Aorta (tissue), 5 donors: ENCODE measurements around the gene ABCG1. TPM values are rescaled to one million over a fixed set of nuclear protein-coding genes. Genes with fewer than 3 reads are reported as not detected.

ENCODE experiments used
- ATAC-seq: fragments of 200-7000 bp; cut with Tn5 transposase; one replicate; pipeline ENCODE4 v1.9.1; 2022; ENCODE audit warnings: moderate library complexity; ENCODE audit not compliant: low FRiP score
- DNase-seq, 2 donors: peaks; one replicate each; pipeline ENCODE4 v3.0.0-alpha.2; 2020
- H3K27ac ChIP-seq, 2 donors: one replicate each; pipeline ENCODE4 v1.5.1; 2013; ENCODE audit warnings: low read length in 2 of 2, mild to moderate bottlenecking in 2 of 2, moderate library complexity in 2 of 2, control low read depth in 1 of 2, inconsistent platforms in 1 of 2, low read depth in 1 of 2
- H3K27me3 ChIP-seq, 2 donors: one replicate each; pipeline ENCODE4 v1.6.1; 2013; ENCODE audit warnings: control low read depth in 1 of 2, low read length in 1 of 2, mild to moderate bottlenecking in 1 of 2, moderate library complexity in 1 of 2; ENCODE audit not compliant: insufficient read depth in 2 of 2, control insufficient read depth in 1 of 2
- H3K36me3 ChIP-seq, 2 donors: one replicate each; pipeline ENCODE4 v1.6.1; 2013; ENCODE audit warnings: control low read depth in 1 of 2, low read length in 1 of 2, mild to moderate bottlenecking in 1 of 2; ENCODE audit not compliant: insufficient read depth in 2 of 2, control insufficient read depth in 1 of 2
- H3K4me1 ChIP-seq, 2 donors: one replicate each; pipeline ENCODE4 v1.6.1; 2013; ENCODE audit warnings: low read length in 2 of 2, control low read depth in 1 of 2, mild to moderate bottlenecking in 1 of 2, moderate library complexity in 1 of 2; ENCODE audit not compliant: insufficient read depth in 2 of 2, control insufficient read depth in 1 of 2
- H3K4me3 ChIP-seq, 2 donors: one replicate each; pipeline ENCODE4 v1.5.1; 2013; ENCODE audit warnings: low read length in 2 of 2, control low read depth in 1 of 2, mild to moderate bottlenecking in 1 of 2
- H3K9me3 ChIP-seq: one replicate; pipeline ENCODE4 v1.6.1; 2013; ENCODE audit warnings: mild to moderate bottlenecking, low read length; ENCODE audit not compliant: control insufficient read depth
- WGBS, 2 donors: extraction: QIAGEN DNeasy Blood & Tissue Kit; methylation state at CpG; one replicate each; pipeline ENCODE4 v1.1.7; 2013; 5-methylcytosine and 5-hydroxymethylcytosine counted together
- intact Hi-C, 2 donors: fragments of 100-400 bp; cut with DNase I; formaldehyde crosslinking; loops; one replicate each; pipeline versions ENCODE4 v1.14.2 to v1.15.0; 2022
- polyA plus RNA-seq, 2 donors: library from polyadenylated mRNA; stranded (reverse); fragments of 200-250 nt; gene quantifications; one replicate each; pipeline ENCODE4 v1.2.3, GENCODE V29; 2013
- total RNA-seq, 2 donors: library from RNA; stranded (reverse); fragmentation: NEBNext Ultra II Directional; extraction: Animal tissue kit (Norgen Biotek cat#: 25700); gene quantifications; one replicate each; pipeline ENCODE4 v1.2.1, GENCODE V29; 2021
- donor health status: healthy with polysubstance abuse.
- donor health status: Bipolar disorder and iron deficiency.
- donor health status: DM: no; HTN: no; CAD: no.
- donor health status: DM: no; HTN: no; CAD: no.
- donor health status: DM: yes; HTN: yes; CAD: no.

Gene ABCG1
- total and polyA plus RNA-seq, 4 donors, result 4.8 to 24.2 (median 13.1) TPM

DNA sequence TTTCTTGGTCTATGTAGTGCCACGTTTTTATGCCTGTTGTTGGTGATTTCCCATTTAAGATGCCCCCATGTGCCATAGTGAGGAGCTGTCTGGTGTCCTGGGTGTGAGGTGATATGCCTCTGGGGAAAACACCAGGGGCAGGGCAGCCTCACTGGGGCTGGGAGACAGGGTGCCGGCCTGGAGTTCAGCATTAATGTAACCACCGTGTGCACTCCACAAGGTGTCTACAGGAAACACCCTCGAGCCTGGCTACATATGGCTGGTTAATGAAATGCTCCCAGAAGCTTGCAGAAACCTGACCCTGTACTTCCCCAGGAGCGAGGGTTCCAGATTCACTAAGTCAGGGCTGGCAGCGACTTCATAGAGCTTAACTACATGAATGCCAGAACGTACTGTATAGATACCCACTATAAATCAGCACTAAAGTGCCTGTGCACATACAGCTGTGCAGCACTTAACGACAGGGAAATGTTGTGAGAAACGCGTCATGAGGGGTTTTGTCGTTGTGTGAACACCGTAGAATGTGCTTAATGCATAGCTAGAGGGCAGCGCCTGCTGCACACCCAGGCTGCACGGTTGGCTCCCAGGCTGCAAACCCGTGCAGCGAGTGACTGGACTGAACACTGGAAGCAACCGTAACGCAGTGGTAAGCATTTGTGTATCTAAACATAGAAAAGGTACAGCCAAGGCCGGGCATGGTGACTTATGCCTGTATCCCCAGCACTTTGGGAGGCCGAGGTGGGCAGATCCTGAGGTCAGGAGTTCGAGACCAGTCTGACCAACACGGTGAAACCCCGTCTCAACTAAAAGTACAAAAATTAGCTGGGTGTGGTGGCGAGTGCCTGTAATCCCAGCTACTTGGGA, 121.5 kb downstream of the ABCG1 start:
- no peaks in the 10 kb centered on the region for H3K9me3 ChIP-seq
- no peak overlapping the region for H3K4me3 ChIP-seq
- ATAC-seq (no peak), DNase-seq (no peak)
- H3K27ac ChIP-seq, result no peak overlapping the region
- WGBS, 2 donors, result 68 to 72% methylated on average over 24 of the region's 24 CpGs
- H3K27me3 ChIP-seq, result no peaks in the 10 kb centered on the region
- no peaks in the 10 kb centered on the region for H3K4me1 ChIP-seq
- intact Hi-C loops, result no loop called here
- H3K36me3 ChIP-seq, result no peaks in the 10 kb centered on the region

DNA sequence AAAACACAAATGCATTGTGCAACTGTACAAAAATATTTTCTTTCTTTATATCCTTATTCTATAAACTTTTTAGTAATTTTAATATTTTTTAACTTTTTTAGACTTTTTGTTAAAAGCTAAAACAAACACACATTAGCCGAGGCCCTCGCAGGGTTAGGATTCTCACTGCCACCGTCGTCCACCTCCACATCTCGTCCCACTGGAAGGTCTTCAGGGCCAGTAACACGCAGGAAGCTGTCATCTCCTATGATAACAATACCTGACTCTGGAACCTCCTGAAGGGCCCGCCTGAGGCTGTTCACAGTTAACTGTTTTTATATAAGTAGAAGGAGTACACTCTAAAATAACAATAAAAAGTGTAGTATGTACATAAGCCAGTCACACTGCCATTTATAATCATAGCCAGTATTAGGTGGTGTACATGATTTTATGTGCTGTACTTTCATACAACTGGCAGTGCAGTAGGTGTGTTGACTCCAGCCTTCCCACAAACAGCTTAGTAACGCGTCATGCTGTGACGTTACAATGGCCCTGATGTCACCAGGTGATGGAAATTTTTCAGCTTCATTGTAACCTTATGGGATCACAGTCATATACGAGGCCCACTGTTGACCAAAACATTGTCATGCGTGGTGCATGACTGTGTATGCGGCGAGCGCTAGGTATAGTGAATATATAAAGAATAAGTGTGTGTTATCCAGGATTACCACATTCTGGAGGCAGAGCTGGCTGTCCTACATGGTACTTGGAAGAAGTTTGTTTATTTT, 123.0 kb downstream of the ABCG1 start:
- no peak for ATAC-seq
- H3K9me3 ChIP-seq, result no peaks in the 10 kb centered on the region
- 87 to 89% methylated on average over 15 of the region's 15 CpGs for WGBS, 2 donors
- no peak overlapping the region for H3K4me3 ChIP-seq
- H3K36me3 ChIP-seq, result no peaks in the 10 kb centered on the region
- intact Hi-C loops, result no loop called here
- DNase-seq, result no peak
- no peaks in the 10 kb centered on the region for H3K27me3 ChIP-seq
- H3K4me1 ChIP-seq, result no peaks in the 10 kb centered on the region
- no peak overlapping the region for H3K27ac ChIP-seq

DNA sequence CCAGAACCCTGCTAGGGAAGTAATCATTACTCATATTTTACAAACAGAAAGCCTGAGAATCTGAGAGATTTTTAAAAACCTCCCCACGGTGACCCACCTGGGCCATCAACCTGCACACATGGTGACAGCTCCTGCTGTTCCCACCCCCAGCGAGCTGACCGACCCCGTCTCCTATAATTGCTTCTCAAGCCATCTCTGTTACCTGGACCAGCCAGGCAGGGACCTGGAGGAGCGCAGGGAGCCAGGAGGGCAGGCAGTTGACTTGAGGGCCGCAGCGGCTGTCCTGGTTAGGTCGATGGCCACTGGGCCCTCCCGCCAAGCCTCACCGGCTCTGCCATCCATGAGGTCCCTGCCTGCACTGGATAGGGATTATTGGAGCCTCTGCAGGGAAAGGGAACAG, 124.2 kb downstream of the ABCG1 start:
- intact Hi-C loops, result no loop called here
- Histone ChIP-seq H3K4me3 (no peak overlapping the region), H3K36me3 (no peaks in the 10 kb centered on the region), H3K27ac (no peak overlapping the region), H3K27me3 (no peaks in the 10 kb centered on the region), H3K9me3 (no peaks in the 10 kb centered on the region), H3K4me1 (no peaks in the 10 kb centered on the region)
- 67 to 78% methylated on average over 10 of the region's 10 CpGs for WGBS, 2 donors
- DNase-seq (no peak), ATAC-seq (no peak)

DNA sequence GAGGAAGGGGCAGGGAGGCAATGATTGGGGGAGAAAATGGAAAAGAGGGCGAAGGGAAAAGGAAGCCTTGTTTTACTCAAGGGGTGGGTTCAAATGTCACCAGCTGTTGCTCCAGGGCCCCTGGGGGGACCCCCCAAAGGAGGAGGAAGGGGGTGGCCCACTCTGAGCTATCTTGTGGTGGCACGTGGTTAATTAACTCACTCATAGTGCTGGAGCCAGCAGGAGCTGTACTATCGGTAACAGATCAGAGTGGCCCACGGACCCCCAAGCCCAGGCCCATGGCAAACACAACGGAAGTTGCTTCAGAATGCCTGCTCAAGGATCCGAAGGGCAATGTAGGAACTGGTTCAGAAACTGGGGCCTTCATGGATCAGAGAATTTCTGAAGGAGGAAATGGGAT, 124.6 kb downstream of the ABCG1 start:
- Histone ChIP-seq H3K4me3 (no peak overlapping the region), H3K9me3 (no peaks in the 10 kb centered on the region), H3K27me3 (no peaks in the 10 kb centered on the region), H3K36me3 (no peaks in the 10 kb centered on the region), H3K4me1 (no peaks in the 10 kb centered on the region), H3K27ac (no peak overlapping the region)
- ATAC-seq (no peak), DNase-seq (no peak)
- WGBS, 2 donors, result 84 to 85% methylated on average over 6 of the region's 6 CpGs
- intact Hi-C loops, result no loop called here

DNA sequence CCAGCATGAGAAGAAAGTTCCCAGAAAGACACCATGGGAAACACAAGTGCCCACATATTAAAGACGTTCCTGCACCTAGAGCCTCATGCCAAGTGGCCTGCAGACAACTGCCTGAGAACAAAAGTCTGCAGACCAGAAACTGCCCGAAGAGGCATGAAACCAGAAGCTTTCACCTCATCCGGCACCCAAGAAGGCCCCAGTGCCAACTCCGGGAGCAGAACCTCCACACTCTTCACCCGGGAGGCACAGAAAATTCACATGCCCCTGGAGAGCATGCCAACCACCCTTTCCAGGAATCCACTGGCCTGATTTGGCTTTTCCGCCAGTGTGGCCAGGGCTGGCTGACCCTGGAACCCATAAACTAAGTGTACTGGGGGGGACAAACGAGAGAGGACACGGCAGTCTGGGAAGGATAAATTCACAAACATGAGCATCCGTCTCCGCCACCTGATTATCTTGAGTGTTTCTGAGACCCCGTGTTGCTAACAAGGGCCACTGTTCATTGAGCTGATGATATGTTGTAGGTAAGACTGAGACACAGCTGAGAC, 125.1 kb downstream of the ABCG1 start:
- WGBS, 2 donors, result 79 to 84% methylated on average over 11 of the region's 11 CpGs
- Histone ChIP-seq H3K27me3 (no peaks in the 10 kb centered on the region), H3K4me1 (no peaks in the 10 kb centered on the region), H3K9me3 (no peaks in the 10 kb centered on the region), H3K36me3 (no peaks in the 10 kb centered on the region), H3K4me3 (no peak overlapping the region), H3K27ac (no peak overlapping the region)
- DNase-seq (no peak), ATAC-seq (no peak)
- intact Hi-C loops, result no loop called here

DNA sequence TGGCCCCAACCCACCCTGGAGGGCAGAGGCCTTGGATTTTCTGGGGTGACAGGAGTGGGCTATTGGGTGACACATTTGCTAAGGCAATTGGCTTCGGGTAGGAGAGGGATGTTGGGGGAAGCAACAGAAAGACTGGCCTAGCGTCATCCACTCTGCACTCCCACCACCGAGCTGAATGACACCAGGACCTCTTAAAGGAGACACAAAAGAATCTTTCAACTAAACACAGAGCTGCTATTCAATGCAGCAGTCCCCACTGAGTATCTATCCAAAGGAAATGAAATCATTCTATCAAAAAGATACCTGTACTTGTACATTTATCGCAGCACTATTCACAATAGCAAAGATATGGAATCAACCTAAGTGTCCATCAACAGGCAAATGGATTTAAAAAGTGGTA, 125.7 kb downstream of the ABCG1 start:
- Histone ChIP-seq H3K9me3 (no peaks in the 10 kb centered on the region), H3K27me3 (no peaks in the 10 kb centered on the region), H3K4me3 (no peak overlapping the region), H3K36me3 (no peaks in the 10 kb centered on the region), H3K4me1 (no peaks in the 10 kb centered on the region), H3K27ac (no peak overlapping the region)
- ATAC-seq (no peak), DNase-seq (no peak)
- intact Hi-C loops, result no loop called here
- WGBS, 2 donors, result 60 to 67% methylated on average over 4 of the region's 4 CpGs

DNA sequence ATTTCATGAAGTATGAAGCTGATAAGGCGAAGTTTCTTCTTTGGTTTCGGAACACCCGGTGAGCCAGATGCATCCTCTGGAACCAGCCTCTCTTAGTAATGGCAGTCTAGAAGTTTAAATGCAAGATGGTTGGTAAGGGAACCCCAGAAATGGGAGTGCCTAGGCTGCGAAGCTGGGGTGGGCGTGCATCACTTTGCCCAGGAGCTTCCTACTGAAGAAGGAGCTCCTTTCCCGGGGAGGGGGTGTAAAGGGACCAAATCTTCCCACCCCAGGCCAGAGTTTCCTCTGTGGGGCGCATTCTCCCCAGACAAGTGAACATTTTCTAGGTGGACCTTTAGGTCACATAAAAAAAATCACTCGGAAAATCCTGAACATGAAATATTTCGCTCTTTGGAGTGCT, 127.5 kb downstream of the ABCG1 start:
- no peaks in the 10 kb centered on the region for H3K36me3 ChIP-seq
- no peaks in the 10 kb centered on the region for H3K4me1 ChIP-seq
- intact Hi-C loops, result no loop called here
- no peak overlapping the region for H3K4me3 ChIP-seq
- 86 to 88% methylated on average over 9 of the region's 9 CpGs for WGBS, 2 donors
- no peak for ATAC-seq
- H3K27me3 ChIP-seq, result no peaks in the 10 kb centered on the region
- no peaks in the 10 kb centered on the region for H3K9me3 ChIP-seq
- no peak overlapping the region for H3K27ac ChIP-seq
- DNase-seq, result no peak
